ENCODE data around the gene LINGO3. TPM values are rescaled to one million over a fixed set of nuclear protein-coding genes. Genes with fewer than 3 reads are reported as not detected.
A peak's percentile ranks its signal among the peaks of the same experiment; 100 is the strongest.

LINGO3 gene, protein sequence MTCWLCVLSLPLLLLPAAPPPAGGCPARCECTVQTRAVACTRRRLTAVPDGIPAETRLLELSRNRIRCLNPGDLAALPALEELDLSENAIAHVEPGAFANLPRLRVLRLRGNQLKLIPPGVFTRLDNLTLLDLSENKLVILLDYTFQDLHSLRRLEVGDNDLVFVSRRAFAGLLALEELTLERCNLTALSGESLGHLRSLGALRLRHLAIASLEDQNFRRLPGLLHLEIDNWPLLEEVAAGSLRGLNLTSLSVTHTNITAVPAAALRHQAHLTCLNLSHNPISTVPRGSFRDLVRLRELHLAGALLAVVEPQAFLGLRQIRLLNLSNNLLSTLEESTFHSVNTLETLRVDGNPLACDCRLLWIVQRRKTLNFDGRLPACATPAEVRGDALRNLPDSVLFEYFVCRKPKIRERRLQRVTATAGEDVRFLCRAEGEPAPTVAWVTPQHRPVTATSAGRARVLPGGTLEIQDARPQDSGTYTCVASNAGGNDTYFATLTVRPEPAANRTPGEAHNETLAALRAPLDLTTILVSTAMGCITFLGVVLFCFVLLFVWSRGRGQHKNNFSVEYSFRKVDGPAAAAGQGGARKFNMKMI
- total RNA-seq: not detected
- long read RNA-seq, partial matches to known transcripts: 0 of 1 reads
- long read RNA-seq, other reads (novel, unspliced or antisense): 0 of 1 reads

DNA sequence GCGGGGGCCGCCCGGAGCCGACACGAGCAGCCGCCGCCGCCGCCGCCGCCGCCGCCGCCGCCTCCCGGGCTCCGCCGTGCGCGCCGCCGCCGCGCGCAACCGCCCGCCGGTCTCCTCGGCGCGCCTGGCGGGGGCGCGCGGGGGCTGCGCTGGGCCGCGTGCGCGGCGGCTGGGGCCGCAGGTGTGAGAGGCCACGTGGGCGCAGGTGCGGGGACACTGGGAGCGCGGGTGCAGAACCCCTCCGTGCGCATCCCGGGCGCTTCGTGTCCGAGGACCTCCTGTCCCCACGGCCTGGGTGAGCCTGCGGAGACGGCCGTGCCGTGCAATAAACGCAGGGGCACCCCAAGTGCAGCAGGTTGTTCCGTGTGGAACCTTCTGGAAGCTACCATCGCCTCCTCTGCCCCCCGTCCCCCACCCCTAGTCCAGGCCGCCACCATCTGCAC lies at the start of gene LINGO3:
TSS of gene LINGO3 (minus strand) at position 41 of the 443 bp plus-strand sequence. CDS start 16,378 bp downstream, outside the sequence.
- TF ChIP-seq, protein P1, sequence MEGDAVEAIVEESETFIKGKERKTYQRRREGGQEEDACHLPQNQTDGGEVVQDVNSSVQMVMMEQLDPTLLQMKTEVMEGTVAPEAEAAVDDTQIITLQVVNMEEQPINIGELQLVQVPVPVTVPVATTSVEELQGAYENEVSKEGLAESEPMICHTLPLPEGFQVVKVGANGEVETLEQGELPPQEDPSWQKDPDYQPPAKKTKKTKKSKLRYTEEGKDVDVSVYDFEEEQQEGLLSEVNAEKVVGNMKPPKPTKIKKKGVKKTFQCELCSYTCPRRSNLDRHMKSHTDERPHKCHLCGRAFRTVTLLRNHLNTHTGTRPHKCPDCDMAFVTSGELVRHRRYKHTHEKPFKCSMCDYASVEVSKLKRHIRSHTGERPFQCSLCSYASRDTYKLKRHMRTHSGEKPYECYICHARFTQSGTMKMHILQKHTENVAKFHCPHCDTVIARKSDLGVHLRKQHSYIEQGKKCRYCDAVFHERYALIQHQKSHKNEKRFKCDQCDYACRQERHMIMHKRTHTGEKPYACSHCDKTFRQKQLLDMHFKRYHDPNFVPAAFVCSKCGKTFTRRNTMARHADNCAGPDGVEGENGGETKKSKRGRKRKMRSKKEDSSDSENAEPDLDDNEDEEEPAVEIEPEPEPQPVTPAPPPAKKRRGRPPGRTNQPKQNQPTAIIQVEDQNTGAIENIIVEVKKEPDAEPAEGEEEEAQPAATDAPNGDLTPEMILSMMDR (IDR thresholded peaks at IDR 0.05): no peak
- DNase-seq (no peak), ATAC-seq (no peak)
- Histone ChIP-seq H3K36me3 (no peaks in the 10 kb centered on the region), H3K4me1 (no peaks in the 10 kb centered on the region), H3K27ac (no peak within 1 kb of the TSS), H3K27me3 (ENCODE audit: low read depth) (peaks cover 87% of the 10 kb centered on the region), H3K9me3 (no peaks in the 10 kb centered on the region), H3K4me3 (peak within 1 kb of the TSS; percentile 19)
- intact Hi-C loops (cut with DNase I): no loop called here

DNA sequence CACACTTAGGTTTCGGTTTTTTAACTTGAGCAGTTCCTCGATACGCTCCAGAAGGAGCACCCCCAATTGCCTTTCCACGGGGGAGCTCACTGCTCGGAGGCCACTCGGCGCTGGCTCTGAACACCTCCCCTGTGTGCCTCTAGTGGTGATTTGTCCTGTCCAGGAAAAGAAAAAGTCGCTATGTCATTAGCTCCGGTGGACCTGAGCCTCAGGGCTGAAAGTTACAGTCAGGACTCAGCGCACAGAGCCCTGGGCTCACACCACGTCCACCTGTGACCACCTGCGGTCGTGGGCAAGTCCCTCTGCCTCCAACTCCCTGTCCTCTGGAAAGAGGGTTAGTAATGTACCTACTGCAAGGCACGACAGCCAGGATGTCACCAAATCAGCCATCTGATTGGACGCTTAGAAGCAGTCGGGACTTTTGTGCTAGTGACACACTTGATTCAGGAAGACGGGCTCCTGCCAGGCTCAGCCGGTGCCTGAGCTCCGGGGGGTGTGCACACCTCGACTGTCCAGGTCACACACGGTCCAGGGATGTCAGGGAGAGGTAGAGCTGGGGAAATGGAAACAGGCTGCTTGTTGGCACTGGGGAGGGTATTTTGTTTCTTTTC lies 48.2 kb upstream of the LINGO3 start:
- H3K4me1 ChIP-seq: no peaks in the 10 kb centered on the region
- intact Hi-C loops (cut with DNase I): no loop called here
- ATAC-seq: no peak
- no peaks in the 10 kb centered on the region for H3K9me3 ChIP-seq
- H3K27me3 ChIP-seq (ENCODE audit: low read depth): peaks cover 11% of the 10 kb centered on the region
- TF ChIP-seq, protein P1 (IDR thresholded peaks at IDR 0.05): no peak
- H3K27ac ChIP-seq: no peak overlapping the region
- no peak overlapping the region for H3K4me3 ChIP-seq
- peaks cover 31% of the 10 kb centered on the region for H3K36me3 ChIP-seq
- DNase-seq: no peak

DNA sequence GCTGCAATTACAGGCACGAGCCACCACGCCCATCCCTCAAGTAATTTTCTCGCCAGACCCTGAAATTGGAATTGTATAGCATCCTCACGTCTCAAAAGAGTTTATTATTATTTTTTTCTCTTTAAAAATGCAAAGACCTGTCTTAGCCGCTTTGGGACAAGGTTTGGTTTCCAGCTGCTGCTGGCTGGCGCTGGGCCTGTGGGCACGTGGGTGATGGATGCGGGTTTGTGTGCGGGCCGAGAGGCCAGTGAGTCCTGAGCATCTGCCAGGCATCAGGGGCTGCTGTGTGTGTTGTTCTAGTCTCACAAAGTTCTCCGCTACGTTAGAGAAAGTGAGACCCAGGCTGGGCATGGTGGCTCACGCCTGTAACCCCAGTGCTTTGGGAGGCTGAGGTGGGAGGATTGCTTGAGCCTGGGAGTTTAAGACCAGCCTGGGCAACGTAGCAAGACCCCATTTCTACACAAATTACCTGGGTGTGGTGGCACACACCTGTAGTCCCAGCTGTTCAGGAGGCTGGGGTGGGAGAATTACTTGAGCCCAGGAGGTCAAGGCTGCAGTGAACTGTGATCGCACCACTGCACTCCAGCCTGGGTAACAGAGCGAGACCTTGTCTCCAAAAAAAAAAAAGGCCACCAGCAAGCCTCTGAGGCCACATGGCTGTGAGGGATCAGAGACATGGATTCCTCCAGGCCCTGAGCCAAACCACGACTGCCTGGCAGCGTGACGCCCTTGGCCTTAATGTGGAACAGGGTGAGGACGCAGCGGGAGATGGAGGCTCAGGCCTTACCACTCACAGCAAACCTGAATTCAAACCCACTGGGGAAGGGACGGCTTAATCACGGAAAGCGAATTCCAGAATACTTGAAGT lies 47.4 kb upstream of the LINGO3 start:
- no peak for ATAC-seq
- H3K27ac ChIP-seq: no peak overlapping the region
- H3K4me1 ChIP-seq: no peaks in the 10 kb centered on the region
- H3K9me3 ChIP-seq: no peaks in the 10 kb centered on the region
- H3K27me3 ChIP-seq (ENCODE audit: low read depth): peaks cover 7% of the 10 kb centered on the region
- TF ChIP-seq, protein P1 (IDR thresholded peaks at IDR 0.05): no peak
- no peak for DNase-seq
- intact Hi-C loops (cut with DNase I): no loop called here
- no peak overlapping the region for H3K4me3 ChIP-seq
- peaks cover 37% of the 10 kb centered on the region for H3K36me3 ChIP-seq

DNA sequence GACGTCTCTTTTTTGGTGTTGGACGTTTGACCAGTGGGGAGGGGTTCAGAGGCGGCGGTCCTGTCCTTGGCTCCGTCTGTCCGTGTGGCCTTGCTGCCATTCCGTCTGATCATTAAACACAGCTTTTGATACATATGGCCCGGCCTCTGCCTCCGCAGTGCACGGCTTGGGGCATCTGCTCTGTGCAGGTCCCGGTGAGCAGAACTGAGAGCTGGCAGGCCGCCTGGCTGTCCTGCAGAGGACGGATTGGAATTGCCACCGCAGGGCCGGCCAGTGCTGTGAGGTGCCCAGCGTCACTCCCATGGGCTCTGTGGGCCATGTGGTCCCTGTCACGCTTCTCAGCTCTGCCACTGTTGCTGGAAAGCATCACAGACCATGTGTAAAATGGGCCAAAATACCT lies 46.7 kb upstream of the LINGO3 start:
- Histone ChIP-seq H3K4me3 (no peak overlapping the region), H3K4me1 (no peaks in the 10 kb centered on the region), H3K36me3 (peaks cover 37% of the 10 kb centered on the region), H3K27ac (no peak overlapping the region), H3K27me3 (ENCODE audit: low read depth) (no peaks in the 10 kb centered on the region), H3K9me3 (no peaks in the 10 kb centered on the region)
- no peak for ATAC-seq
- TF ChIP-seq, protein P1 (IDR thresholded peaks at IDR 0.05): no peak
- intact Hi-C loops (cut with DNase I): no loop called here
- no peak for DNase-seq

Measured in lower lobe of right lung (tissue), 2 donors.